HG03342 (cell line): ENCODE measurements around the gene ACADS.

ENCODE experiments used
- ATAC-seq: cut with Tn5 transposase; IDR thresholded peaks from one replicate; pipeline ENCODE4 v1.9.1; 2021; ENCODE audit warnings: mild to moderate bottlenecking, moderate library complexity; ENCODE audit not compliant: unreplicated experiment

Gene ACADS

GRCh38 chr12:120725659-120726509, at the start of gene ACADS:
TSS of gene ACADS (plus strand) at chr12:120725826. CDS start at chr12:120725886, 60 bp downstream.
- ATAC-seq = peak; percentile 94

GRCh38 chr12:120677765-120678473, 47.7 kb upstream of the ACADS start:
- ATAC-seq = peak; percentile 54

GRCh38 chr12:120678572-120678971, 47.1 kb upstream of the ACADS start:
- peak; percentile 12 for ATAC-seq

GRCh38 chr12:120680165-120680738, 45.4 kb upstream of the ACADS start:
- no peak for ATAC-seq

GRCh38 chr12:120684523-120684932, 41.1 kb upstream of the ACADS start:
- no peak for ATAC-seq

- ATAC-seq = no peak
Observed at GRCh38 chr12:120685522-120685921, 40.1 kb upstream of the ACADS start.

- peak; percentile 67 for ATAC-seq
Observed at GRCh38 chr12:120686151-120686689, 39.4 kb upstream of the ACADS start.

- peak; percentile 59 for ATAC-seq
Observed at GRCh38 chr12:120686690-120687577, 38.7 kb upstream of the ACADS start, which contains the start of gene MLEC. TSS of gene MLEC (plus strand) at chr12:120687149. CDS start at chr12:120687297, 148 bp downstream.

GRCh38 chr12:120687578-120688289, 37.9 kb upstream of the ACADS start:
- no peak for ATAC-seq

GRCh38 chr12:120688527-120689071, 37.0 kb upstream of the ACADS start:
- ATAC-seq = no peak

GRCh38 chr12:120689397-120690082, 36.1 kb upstream of the ACADS start:
- ATAC-seq = no peak

GRCh38 chr12:120690083-120690450, 35.6 kb upstream of the ACADS start:
- ATAC-seq = no peak

GRCh38 chr12:120690978-120691377, 34.6 kb upstream of the ACADS start:
- ATAC-seq = no peak

GRCh38 chr12:120692524-120693033, 33.0 kb upstream of the ACADS start:
- no peak for ATAC-seq

- ATAC-seq = no peak
Observed at GRCh38 chr12:120693848-120694247, 31.8 kb upstream of the ACADS start.

GRCh38 chr12:120696626-120697025, 29.0 kb upstream of the ACADS start:
- no peak for ATAC-seq

- ATAC-seq = no peak
Observed at GRCh38 chr12:120697344-120697743, 28.3 kb upstream of the ACADS start.

GRCh38 chr12:120698665-120699064, 27.0 kb upstream of the ACADS start:
- ATAC-seq = no peak

- ATAC-seq = no peak
Observed at GRCh38 chr12:120699553-120699952, 26.1 kb upstream of the ACADS start.
